ELR (cell line): ENCODE results near the gene FAM131A.

Experiments used
- DNase-seq: peaks from one replicate; pipeline ENCODE4 v3.0.0-alpha.2; 2015; ENCODE audit warnings: low read depth

Gene FAM131A

DNA sequence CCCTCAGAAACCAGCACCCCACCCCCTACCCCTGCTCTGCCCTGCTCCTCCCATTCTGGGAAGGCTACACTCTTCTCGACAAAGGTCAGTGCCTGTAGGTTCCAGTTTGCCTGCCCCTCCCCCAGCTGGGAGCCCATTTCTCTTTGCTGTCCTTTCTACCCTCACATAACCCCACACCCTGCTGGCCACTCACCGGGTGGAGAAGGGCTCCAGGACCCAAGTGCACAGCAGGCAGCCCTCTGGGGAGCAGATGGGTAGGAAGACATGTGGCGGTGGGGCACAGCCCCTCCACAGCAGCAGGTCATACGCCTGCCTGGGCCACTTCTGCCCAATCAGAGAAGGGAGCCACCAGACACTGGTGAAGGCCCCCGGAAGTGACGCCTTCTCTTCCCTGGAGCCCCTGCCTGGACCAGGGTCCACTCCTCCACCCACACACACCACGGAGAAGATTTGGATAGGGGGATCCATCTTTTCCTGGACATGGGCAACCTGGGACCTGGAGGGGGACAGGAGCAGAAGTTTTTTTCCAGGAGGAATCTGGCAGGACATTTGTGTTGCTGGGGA is 40.6 kb downstream of the FAM131A start, which contains the start of gene THPO:
THPO (minus strand) TSS at position 326 of the 564 bp plus-strand sequence. CDS start 1,948 bp downstream, outside the sequence.
- DNase-seq: no peak

DNA sequence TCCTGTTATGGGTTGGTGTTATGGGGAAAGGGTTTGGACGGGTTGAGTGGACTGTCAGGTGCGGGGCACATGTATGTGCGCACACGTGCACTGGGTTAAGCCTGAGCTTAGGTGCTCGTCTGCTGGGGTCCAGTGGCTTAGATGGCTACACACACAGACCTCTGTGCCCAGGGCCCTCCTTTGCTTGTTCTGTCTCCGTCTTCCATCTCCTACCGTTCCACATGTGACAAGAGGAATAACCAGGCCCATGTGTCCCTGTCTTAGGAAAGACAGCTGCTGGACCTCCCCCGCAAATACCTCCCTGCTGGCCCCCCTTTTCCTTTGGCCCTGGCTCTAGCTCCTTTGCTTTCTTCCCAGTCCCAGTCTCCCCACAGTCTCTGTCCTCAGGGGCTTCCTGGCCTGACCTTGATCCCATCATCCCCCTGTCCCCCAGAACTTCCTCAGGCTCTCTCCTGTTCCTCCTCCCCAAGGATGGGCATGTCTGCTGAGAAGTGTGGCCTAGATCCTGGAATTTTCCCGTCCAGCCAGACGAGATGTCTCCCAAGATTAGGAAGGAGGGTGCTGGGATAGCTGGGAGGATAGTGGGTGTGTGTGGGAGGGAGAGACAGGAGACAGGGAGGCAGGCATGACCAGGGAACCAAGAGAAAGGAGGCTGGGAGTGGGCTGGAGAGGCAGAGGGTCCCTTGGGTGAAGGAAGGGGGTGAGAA is 41.4 kb downstream of the FAM131A start:
- no peak for DNase-seq

DNA sequence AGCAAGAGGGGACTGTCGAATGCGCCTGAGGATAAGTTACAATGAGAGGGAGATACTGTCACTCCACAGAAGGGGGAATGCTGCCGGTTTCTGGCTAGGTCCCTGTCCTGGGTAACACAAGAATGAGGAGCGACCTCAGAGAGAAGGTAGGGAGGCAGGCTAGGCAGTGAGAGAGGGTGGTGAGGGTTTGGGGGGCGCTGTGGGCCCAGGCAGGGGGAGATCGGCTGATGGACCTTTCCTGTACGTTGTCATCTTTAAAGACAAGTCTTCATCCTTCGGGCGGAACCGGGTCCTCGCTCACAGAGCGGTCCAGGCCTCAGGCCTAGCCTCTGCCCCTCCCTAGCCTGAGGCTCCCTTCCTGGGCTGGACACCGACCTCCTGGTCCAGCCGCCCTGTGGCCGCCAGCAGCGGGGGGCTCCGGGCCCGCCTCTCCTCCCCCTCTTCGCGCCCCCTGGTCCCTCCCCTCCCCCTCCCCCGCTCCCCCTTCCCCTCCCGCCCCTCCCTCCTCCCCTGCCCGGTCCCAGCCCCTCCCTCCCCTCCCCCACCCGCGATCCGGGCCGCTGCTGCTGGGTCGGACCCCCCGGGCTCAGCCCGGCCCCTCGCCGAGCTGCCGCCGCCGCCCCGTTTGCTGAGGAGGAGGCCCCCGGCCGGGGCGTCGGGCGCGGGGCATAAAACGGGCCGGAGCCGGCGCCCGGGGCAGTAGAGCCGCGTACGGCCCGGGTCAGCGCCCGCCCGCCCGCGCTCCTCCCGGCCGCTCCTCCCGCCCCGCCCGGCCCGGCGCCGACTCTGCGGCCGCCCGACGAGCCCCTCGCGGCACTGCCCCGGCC is 42.2 kb downstream of the FAM131A start, which contains the start of gene CHRD:
CHRD (plus strand) TSS at position 697 of the 827 bp plus-strand sequence. CDS start 265 bp downstream, outside the sequence.
- DNase-seq: no peak

DNA sequence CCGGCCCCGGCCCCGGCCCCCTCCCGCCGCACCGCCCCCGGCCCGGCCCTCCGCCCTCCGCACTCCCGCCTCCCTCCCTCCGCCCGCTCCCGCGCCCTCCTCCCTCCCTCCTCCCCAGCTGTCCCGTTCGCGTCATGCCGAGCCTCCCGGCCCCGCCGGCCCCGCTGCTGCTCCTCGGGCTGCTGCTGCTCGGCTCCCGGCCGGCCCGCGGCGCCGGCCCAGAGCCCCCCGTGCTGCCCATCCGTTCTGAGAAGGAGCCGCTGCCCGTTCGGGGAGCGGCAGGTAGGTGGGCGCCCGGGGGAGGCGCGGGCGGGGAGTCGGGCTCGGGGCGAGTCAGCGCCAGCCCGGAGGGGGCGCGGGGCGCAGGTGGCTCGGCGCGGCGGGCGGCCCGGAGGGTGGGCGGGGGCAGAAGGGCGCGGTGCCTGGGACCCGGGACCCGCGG is 42.8 kb downstream of the FAM131A start:
- DNase-seq: peak; percentile 42

DNA sequence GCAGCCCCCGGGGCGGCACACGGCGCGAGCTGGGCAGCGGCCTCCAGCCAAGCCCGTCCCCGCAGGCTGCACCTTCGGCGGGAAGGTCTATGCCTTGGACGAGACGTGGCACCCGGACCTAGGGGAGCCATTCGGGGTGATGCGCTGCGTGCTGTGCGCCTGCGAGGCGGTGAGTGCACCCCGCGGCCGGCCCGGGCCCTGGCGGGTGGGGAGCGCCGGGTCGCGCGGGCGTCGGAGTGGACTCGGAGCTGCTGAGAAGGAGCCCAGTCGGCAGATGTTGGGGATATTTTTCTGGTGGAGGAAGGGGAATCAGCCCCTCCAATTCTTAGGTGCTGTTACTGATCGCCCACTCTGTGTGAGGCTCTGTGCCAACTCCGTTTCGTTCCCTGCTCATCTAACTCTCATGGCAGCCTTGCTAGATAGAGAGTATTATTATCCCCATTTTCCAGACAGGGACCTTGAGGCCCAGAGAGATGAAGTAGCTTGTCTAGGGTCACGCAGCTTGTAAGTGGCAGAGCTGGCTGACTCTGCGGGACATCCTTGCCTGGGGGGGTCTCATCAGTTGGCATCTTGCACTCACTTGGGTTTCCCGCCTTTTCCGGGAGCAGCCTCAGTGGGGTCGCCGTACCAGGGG is 43.3 kb downstream of the FAM131A start:
- no peak for DNase-seq

DNA sequence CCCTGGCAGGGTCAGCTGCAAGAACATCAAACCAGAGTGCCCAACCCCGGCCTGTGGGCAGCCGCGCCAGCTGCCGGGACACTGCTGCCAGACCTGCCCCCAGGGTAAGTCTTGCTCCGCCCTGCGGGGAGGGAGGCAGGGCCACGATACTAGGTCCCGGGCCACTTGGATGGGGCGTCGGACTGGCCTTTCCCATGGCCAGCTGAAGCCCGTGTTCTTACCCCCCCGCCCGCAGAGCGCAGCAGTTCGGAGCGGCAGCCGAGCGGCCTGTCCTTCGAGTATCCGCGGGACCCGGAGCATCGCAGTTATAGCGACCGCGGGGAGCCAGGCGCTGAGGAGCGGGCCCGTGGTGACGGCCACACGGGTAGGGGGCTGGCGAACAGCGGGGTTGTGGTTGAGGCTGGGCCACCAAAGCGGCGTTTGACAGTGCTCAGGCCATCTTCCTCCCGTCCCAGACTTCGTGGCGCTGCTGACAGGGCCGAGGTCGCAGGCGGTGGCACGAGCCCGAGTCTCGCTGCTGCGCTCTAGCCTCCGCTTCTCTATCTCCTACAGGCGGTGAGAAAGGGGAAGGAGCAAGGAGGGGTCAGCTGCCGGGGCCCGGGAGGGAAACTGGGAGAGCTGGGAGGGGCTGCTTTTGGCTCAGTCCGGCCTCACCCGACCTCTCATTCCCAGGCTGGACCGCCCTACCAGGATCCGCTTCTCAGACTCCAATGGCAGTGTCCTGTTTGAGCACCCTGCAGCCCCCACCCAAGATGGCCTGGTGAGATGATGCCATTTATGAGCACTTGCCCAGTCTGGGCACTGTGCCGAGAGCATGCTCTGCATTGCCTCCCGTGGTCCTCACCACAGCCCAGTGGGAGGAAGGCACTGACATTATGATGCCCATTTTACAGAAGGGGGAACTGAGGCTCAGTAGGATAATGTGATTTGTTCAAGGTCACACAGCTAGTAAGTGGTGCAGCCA is 44.1 kb downstream of the FAM131A start:
- DNase-seq: no peak

DNA sequence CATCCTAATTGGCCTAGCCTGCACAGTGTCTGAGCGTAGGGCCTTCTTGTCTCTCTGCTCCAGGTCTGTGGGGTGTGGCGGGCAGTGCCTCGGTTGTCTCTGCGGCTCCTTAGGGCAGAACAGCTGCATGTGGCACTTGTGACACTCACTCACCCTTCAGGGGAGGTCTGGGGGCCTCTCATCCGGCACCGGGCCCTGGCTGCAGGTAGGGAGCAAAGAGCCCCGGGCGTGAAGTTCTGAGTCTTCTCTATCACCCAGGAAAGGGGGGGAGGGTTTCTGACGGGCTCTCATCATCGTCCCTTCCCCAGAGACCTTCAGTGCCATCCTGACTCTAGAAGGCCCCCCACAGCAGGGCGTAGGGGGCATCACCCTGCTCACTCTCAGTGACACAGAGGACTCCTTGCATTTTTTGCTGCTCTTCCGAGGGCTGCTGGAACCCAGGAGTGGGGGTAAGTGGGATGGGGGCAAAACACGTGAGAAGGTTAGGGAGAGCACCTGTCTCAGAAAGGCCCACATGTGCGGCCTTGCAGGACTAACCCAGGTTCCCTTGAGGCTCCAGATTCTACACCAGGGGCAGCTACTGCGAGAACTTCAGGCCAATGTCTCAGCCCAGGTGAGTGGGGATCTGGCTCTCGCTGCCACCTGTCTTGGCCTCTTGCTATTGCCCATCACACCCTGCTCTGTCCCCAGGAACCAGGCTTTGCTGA is 45.1 kb downstream of the FAM131A start:
- DNase-seq: no peak

DNA sequence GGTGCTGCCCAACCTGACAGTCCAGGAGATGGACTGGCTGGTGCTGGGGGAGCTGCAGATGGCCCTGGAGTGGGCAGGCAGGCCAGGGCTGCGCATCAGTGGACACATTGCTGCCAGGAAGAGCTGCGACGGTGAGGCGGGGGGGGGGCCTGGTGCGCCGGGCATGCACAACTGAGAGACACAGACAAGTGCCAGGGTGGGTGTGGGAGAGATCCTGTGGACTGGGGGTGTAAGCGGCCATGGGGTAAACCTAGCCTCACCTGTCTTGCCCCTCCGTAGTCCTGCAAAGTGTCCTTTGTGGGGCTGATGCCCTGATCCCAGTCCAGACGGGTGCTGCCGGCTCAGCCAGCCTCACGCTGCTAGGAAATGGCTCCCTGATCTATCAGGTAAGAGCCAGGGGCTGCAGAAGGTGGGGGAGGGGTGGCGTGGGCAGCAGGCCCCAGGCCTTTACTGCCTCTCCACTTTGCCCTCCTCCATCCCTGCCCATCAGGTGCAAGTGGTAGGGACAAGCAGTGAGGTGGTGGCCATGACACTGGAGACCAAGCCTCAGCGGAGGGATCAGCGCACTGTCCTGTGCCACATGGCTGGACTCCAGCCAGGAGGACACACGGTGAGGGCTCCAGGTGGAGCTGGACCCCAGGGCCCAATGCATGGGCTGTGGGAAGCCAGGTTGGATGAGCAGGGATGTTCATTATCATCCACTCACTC is 45.8 kb downstream of the FAM131A start:
- no peak for DNase-seq

DNA sequence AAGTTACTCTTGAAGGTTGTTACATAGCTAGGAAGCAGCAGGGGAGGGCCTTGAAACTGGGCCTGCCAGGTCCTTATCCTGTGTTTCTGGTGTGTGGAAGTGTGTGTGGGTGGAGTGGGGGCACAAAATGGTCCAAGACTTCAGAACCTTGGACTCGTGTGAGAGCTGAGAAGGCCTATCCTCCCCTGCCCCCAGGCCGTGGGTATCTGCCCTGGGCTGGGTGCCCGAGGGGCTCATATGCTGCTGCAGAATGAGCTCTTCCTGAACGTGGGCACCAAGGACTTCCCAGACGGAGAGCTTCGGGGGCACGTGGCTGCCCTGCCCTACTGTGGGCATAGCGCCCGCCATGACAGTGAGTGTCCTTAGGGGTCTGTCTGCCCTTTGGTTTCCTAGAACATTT is 46.9 kb downstream of the FAM131A start:
- DNase-seq: no peak

DNA sequence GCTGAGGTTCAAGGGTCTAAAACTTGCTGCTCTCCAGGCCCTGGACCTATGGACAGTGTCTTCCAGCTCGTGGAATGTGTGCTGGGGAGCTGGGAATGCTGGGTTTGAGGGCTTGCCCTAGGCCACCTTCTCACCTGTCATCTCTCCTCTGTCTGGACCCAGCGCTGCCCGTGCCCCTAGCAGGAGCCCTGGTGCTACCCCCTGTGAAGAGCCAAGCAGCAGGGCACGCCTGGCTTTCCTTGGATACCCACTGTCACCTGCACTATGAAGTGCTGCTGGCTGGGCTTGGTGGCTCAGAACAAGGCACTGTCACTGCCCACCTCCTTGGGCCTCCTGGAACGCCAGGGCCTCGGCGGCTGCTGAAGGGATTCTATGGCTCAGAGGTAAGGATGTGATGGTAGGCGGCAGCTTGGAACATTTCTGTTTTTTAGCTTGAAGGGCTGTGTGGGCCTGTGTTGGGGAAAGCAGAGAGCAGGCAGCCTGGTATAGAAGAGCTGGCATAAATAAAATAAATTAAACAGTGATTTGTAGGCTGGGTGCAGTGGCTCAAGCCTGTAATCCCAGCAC is 47.5 kb downstream of the FAM131A start:
- no peak for DNase-seq

DNA sequence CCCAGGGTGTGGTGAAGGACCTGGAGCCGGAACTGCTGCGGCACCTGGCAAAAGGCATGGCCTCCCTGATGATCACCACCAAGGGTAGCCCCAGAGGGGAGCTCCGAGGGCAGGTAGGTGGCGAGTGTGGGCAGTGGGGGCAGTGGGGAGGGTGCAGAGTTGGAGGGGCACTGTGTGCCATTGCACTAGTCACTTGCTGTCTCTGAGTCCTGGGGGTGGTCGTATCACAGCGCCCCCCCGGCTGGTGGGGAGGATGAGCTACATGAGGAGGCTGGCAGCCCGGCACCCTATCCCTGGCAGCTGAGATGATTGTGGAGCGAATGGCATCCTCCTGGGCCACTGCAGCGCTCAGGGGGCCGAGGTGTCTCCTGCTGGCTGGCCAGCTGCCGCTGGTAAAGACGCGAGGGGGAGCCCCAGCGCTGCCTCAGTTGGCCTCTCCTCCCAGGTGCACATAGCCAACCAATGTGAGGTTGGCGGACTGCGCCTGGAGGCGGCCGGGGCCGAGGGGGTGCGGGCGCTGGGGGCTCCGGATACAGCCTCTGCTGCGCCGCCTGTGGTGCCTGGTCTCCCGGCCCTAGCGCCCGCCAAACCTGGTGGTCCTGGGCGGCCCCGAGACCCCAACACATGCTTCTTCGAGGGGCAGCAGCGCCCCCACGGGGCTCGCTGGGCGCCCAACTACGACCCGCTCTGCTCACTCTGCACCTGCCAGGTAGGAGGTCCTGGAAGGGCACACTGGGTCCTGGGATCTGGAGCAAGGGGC is 48.8 kb downstream of the FAM131A start:
- no peak for DNase-seq

DNA sequence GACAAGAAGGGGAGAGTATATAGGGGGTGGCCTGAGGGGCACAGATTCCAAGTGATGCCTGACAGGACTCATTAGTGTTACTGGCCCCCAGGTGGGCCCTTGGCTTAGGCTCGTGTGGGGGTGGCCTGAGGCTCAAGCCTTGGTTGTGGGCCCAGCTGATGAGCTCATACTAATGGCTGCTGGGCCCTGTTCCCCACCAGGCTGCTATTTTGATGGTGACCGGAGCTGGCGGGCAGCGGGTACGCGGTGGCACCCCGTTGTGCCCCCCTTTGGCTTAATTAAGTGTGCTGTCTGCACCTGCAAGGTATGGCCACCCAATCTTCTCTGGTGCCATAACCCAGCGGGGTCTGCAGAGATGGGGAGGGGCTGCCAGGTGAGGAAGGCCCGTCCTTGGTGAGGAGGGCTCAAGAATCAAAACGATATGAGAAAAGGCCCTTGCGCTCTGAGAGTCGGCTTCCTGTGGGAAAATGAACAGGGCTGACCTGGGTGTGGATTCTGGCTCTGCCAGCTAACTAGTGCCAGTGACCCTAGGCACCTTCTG is 49.8 kb downstream of the FAM131A start:
- DNase-seq: no peak

DNA sequence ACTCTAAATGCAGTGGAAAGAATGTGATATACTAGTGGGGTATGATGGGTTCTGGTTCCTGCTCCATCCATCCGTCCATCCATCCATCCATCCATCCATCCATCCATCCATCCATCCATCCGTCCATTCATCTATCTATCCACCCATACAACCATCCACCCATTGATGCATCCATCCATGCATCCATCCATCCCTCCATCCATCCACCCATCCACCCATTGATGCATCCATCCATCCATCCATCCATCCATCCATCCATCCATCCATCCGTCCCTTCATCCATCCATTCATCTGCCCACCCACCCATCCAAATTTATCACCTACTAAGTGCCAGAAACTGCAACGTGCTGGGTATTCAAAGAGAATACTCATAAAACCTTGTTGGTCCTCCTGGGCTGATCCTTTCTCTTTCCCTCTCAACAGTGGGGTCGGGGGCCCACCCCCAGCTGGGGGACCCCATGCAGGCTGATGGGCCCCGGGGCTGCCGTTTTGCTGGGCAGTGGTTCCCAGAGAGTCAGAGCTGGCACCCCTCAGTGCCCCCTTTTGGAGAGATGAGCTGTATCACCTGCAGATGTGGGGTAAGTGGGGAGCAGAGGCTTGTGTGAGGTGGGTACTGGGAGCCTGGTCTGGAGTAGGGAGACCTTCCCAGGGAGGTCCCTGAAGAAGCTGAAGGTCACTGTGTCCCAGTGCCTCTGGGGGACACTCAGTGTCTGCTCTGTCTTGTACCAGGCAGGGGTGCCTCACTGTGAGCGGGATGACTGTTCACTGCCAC is 51.0 kb downstream of the FAM131A start:
- DNase-seq: no peak

DNA sequence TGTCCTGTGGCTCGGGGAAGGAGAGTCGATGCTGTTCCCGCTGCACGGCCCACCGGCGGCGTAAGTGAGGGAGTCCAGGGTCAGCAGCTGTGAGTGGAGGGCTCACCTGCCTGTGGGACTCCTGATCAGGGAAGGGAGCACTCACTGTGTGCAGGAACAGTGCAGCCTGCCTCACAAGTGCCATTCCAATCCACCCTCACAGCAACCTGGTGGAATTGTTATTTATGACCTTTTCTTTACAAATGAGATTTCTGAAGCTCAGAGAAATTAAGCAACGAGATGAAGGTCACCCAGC is 51.5 kb downstream of the FAM131A start:
- DNase-seq: no peak

DNA sequence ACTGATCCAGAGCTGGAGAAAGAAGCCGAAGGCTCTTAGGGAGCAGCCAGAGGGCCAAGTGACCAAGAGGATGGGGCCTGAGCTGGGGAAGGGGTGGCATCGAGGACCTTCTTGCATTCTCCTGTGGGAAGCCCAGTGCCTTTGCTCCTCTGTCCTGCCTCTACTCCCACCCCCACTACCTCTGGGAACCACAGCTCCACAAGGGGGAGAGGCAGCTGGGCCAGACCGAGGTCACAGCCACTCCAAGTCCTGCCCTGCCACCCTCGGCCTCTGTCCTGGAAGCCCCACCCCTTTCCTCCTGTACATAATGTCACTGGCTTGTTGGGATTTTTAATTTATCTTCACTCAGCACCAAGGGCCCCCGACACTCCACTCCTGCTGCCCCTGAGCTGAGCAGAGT is 52.0 kb downstream of the FAM131A start:
- DNase-seq: no peak

DNA sequence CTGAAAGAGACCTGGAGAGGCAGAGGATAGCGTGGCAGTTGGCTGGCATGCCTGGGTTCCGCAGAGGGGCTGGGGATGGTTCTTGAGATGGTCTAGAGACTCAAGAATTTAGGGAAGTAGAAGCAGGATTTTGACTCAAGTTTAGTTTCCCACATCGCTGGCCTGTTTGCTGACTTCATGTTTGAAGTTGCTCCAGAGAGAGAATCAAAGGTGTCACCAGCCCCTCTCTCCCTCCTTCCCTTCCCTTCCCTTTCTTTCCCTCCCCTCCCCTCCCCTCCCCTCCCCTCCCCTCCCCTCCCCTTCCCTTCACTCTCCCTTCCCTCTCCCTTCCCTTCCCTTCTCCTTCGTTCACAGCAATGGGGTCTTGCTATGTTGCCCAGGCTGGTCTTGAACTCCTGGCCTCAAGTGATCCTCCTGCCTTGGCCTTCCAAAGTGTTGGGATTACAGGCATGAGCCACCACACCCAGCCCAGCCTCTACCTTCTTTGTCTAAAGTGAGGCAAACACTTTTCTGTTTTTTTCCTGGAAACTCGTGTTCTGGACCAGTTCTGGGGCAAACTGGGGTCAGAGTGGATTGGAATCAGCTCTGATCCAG is 52.6 kb downstream of the FAM131A start:
- no peak for DNase-seq

DNA sequence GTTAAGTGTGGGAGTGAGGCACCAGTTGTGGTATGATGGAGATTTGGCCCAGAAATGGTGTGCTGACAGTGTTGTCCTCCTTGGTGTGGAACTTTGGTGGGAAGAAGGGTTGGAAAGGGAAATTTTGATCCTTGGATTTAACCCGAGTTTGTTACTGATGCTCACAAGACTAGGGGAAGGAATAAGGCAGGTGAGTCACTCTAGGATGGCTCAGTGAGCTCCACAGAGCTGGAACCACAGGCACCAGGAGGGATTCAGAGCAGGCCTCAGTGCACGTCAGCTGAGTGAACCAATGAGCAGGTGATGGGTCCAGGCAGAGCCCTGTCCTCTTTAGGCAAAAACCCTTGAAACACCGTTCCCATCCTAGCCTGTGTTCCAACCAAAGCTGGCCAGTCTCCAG is 53.9 kb downstream of the FAM131A start:
- DNase-seq: peak; percentile 28

DNA sequence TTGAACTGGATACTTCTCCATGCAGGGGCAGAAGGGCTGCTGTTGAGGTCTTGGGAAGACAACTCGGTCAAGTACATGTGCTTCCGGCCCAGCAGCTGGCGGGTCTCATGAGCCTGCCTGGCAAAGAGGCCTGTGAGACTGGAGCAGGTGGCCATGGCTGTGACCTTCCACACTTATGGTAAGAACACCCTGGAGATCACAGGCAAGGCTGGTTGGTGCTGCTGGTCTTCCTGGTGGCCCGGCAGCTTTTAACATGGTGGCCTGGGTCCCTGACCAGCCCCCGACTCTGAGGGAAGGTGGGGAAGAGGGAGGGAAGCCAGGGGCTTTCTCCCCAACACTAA is 57.9 kb downstream of the FAM131A start:
- DNase-seq: no peak
